GM03348 (cell line): ENCODE measurements around the gene NACC1.
"Not testable (repeated sequence)": the region's sequence is repeated elsewhere in the genome, so short reads cannot be mapped to it uniquely, and the experiment has no call there.

ENCODE experiments used
- DNase-seq: peaks from one replicate; pipeline ENCODE4 v3.0.0; 2012; ENCODE audit warnings: low spot score

NACC1 gene

DNA sequence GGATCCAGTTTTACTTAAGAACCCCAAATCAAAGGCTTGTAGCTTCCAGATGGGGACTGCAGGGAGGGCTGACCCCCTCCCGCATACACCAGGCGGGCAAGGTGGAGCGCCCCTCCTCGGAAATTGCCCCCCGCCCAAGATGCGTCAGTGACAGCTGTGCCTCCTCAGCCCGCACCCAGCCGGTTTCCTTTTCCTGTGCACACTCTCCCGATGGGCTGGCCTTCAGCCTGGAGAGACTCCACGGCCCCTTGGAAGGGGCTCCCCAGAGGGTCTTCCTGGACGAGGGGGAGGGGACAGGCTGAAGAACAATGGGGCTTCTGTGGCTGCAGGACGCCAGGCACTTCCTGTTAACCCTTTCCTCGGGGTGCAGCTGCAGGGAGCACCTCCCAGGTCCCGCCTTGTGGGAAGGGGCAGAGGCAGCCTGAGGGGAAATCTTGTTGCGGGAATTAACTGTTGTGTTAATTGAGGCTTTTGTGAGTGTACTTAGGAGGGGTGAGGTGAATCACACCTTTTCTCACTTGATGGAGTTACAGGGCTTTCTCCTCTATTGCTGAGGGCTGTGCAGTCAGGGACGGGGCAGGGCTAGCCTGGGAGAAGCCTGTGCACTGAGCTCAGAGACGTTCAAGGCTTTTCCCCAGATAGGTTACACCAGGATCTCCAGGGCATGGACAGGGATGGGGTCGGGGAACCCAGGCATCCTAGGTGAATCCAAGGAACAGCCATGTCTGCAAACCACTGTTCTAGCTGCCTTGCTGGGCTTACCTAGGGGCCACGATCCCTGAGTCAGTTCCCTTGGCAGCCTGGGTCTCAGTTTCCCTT lies 46.5 kb downstream of the NACC1 start:
- peak; percentile 18 for DNase-seq

DNA sequence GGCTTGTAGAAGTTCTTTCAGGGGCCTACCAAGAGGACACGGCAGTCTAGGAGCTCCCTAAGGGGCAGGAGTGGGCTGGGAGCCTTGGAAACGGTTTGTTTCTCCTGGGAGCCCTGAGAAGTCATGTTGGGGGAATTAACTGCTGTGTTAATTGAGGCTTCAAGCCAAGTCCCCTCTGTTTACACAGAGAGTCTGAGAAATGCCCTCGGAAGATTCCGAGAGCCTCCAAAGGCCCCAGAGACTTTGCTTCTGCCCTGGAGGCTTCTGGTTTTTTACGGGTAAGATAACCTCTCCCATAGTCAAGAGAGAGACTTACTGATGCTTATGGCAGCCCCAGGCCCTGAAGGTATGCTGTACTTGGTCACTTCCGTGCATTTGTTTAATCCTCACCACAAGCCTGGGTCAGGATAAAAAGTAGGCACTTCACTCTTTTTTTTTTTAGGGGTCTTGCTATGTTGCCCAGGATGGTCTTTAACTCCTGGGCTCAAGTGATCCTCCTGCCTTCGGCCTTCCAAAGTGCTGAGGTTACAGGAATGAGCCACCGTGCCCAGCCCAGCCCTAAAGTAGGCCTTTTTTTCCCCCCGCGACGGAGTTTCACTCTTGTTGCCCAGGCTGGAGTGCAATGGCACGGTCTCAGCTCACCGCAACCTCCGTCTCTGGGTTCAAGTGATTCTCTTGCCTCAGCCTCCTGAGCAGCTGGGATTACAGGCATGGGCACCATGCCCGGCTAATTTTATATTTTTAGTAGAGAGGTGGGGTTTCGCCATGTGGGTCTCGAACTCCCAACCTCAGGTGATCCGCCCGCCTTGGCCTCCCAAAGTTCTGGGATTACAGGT lies 47.3 kb downstream of the NACC1 start:
- DNase-seq, result no peak

DNA sequence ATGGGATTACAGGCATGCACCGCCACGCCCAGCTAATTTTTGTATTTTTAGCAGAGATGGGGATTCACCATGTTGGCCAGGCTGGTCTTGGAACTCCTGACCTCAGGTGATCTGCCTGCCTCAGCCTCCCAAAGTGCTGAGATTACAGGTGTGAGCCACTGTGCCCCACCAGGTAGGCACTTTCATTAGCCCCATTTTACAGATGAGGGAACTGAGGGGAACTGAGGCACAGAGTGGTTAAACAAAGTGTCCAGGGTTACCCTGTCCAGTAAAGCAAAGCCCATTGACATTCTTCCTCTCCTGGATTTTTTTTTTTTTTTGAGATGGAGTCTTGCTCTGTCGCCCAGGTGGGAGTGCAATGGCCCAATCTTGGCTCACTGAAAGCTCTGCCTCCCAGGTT lies 48.1 kb downstream of the NACC1 start:
- not testable (repeated sequence) for DNase-seq

DNA sequence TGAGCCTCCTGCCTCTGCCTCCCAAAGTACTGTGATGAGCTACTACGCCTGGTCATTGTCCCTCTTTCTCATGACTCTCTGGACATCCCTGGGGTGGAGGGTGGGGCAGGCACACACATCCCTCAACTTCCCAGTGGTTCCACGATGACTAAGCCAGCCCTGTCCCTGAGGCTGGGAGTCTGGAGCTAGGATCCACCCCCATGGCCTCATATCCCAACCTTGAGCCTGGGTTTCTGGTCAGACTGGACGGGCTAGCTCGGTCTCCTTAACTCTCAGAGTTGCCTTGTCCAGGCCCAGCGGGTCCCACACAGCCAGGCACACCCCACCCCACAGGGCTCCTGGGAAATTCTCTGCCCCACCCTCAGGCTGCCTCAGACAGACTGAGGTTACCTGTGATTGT lies 51.7 kb downstream of the NACC1 start:
- peak; percentile 80 for DNase-seq

DNA sequence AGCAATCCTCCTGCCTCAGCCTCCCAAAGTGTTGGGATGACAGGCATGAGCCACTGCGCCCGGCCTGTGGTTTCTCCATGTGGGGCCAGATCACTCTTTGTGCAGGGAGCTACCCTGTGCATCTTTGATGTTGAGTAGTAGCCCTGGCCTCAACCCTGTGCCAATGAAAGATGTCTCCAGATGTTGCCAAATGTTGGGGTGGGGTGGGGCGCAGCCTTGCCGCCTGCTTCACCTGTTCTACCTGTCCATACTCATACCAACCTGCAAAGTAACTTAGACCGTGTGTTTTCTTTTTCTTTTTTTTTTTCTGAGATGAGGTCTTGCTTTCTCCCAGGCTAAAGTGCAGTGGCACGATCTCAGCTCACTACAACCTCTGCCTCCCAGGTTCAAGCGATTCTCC lies 53.1 kb downstream of the NACC1 start:
- no peak for DNase-seq

DNA sequence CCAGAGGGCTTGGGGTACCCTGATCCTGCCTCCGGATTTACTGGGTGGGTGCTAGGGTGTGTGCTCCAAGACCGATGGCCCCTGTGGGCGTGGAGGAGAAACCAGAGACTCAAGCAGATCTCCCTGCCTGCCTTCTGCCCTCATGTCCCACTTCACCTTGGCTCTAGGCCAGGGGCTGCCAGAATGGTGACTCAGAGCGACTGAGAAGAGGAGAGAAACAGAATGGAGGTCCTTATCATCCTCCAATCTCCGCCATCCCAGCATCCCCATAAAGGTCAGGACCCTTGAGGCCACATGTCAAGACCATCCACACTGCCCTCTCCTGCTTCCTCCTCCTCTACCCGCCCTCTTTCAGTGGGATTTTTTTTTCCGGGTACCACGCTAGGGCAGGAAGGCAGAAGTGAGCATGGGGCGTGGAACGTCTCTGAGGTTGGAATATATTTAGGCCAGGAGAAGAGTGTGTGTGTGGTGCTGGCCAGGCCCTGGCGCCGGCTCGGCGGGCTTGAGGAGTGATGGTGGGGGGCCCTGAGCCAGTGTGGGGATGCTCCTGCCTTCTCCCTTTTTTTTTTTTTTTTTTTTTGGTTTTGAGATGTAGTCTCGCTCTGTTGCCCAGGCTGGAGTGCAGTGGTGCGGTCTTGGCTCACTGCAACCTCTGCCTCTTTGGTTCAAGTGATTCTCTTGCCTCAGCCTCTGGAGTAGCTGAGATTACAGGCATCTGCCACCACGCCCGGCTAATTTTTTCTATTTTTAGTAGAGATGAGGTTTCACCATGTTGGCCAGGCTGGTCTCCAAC lies 54.5 kb downstream of the NACC1 start:
- DNase-seq, result peak; percentile 79

DNA sequence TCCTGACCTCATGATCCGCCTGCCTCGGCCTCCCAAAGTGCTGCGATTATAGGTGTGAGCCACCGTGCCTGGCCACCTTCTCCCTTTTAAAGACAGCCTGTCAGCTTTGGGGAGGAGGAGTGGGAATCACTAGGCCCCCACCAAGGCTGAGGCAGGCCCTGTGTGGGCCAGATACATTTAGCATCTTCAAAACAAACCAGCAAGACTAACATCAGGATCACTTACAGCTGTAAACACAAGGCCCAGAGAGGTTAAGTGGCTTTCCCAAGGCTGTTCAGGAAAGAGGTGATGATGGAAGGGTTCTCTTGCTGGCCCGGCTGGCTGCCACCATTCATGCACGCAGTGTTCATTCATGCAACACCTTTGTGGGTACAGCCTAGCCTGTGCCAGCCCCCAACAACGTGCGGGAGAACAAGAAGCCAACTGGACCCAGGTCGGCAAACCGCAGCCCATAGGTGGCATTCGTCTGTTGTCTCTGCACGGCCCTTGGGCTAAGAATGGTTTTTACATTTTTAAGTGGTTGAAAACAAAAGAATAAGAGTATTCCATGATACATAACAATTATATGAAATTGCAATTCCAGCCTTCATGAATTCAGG lies 55.2 kb downstream of the NACC1 start:
- DNase-seq, result peak; percentile 2

DNA sequence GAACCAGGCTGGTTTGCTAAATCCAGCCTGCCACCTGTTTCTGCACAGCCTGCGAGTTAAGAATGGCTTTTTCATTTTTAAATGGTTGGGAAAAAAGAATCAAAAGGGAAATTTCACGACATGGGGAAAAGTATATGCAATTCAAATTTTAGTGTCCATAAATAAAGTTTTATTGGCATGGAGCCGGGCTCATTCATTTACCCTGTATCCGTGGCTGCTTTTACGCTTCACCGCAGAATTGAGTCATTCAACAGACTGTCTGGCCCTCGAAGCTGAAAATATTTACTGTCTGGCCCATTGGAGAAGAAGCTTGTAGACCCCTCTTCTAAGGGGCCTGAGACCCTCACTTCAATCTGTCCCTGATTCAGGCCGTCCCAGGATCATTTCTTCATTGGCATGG lies 58.3 kb downstream of the NACC1 start:
- DNase-seq, result no peak

DNA sequence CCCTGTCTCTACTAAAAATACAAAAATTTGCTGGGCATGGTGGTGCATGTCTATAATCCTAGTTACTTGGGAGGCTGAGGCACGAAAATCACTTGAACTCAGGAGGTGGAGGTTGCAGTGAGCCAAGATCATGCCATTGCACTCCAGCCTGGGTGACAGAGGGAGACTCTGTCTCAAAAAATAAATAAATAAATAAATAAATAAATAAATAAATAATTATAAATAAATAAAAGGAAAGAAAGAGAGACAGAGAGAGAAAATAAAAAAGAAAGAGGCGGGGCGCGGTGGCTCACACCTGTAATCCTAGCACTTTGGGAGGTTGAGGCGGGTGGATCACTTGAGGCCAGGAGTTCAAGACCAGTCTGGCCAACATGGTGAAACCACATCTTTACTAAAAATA lies 59.5 kb downstream of the NACC1 start:
- DNase-seq, result not testable (repeated sequence)

DNA sequence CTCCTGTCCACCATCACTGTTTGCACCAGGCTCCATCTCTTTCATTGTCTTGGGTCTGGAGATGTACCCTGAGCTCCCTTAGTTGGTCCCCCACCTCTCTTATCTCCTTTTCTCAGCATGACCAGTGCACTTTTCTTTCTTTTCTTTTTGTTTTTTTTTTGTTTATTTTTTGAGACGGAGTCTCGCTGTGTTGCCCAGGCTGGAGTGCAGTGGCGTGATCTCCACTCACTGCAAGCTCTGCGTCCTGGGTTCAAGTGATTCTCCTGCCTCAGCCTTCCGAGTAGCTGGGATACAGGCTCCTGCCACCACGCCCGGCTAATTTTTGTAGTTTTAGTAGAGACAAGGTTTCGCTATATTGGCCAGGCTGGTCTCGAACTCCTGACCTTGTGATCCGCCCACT lies 60.2 kb downstream of the NACC1 start:
- not testable (repeated sequence) for DNase-seq

DNA sequence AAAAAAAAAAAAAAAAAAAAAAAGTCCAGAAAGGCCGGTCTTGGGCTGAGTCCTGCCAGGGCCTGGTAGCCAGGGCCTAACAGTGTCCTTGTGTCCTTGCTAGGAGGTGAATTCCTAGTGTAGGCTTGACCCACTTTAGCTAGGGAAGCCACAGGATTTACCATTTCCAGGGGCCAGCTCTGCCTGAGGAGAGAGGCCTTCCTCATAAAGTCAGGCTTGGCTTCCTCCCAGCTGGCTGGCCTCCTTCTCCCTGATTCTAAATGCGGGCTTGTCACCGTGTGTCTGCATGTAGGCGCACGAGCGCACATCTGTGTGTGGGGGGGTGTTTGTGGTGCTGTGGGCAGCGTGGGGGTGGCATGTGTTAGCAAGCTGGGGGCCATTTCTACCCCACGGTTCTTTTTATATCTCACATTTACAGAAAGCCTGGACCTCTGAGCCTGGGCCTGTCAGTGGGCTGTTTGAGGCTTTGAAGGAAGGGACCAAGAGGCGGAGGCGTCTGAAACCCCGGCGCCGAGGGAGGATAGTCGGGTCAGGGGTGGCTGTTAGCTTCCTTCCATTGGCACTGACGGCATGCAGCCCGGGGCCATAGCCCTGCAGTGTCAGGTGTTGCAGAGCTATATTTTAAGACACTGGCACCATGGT lies 63.8 kb downstream of the NACC1 start:
- DNase-seq, result peak; percentile 71

DNA sequence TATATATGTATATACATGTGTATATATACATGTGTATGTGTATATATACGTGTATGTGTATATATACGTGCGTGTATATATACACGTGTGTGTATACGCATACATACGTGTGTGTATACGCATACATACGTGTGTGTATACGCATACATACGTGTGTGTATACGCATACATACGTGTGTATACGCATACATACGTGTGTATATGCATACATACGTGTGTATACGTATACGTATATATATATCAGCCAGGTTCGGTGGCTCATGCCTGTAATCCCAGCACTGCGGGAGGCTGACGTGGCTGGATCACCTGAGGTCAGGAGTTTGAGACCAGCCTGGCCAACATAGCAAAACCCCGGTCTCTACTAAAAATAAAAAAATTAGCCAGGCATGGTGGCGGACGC lies 66.9 kb downstream of the NACC1 start:
- not testable (repeated sequence) for DNase-seq

DNA sequence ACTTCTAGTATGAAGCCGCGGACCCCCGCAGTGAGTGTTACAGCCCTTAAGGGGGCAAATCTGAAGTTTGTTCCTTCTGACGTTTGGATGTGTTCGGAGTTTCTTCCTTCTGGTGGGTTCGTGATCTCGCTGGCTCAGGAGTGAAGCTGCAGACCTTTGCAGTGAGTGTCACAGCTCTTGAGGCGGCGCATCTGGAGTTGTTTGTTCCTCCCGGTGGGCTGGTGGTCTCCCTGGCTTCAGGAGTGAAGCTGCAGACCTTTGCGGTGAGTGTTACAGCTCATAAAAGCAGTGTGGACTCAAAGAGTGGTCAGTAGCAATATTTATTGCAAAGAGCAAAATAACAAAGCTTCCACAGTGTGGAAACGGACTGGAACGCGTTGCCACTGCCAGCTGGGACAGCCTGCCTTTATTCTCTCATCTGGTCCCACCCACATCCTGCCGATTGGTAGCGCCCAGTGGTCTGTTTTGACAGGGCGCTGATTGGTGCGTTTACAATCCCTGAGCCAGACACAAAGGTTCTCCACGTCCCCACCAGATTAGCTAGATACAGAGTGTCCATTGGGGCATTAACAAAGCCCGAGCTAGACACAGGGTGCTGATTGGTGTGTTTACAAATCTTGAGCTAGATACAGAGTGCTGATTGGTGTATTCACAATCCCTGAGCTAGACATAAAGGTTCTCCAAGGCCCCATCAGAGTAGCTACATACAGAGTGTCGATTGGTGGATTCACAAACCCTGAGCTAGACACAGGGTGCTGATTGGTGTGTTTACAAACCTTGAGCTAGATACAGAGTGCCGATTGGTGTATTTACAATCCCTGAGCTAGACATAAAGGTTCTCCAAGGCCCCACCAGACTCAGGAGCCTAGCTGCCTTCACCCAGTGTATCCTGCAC lies 67.9 kb downstream of the NACC1 start:
- DNase-seq, result not testable (repeated sequence)

DNA sequence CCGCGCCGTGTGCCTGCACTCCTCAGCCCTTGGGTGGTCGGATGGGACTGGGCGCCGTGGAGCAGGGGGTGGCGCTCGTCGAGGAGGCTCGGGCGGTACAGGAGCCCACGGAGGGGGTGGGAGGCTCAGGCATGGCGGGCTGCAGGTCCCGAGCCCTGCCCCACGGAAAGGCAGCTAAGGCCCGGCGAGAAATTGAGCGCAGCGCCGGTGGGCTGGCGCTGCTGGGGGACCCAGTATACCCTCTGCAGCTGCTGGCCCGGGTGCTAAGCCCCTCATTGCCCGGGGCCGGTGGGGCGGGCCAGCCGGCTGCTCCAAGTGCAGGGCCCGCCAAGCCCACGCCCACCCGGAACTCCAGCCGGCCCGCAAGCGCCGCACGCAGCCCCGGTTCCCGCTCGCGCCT lies 68.6 kb downstream of the NACC1 start:
- not testable (repeated sequence) for DNase-seq

DNA sequence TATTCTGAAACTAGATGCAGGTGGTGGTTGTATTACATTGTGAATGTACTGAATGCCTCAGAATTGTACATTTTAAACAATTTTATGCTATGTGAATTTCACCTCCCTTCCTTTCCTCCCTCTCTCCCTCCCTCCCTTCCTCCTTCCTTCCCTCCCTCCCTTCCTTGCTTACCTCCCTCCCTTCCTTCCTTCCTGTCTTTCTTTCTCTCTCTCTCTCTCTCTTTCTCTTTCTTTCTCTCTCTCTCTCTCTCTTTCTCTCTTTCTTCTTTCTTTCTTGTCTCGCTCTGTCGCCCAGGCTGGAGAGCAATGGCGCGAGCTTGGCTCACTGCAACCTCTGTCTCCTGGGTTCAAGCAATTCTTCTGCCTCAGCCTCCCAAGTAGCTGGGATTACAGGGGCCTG lies 69.4 kb downstream of the NACC1 start:
- DNase-seq, result no peak

DNA sequence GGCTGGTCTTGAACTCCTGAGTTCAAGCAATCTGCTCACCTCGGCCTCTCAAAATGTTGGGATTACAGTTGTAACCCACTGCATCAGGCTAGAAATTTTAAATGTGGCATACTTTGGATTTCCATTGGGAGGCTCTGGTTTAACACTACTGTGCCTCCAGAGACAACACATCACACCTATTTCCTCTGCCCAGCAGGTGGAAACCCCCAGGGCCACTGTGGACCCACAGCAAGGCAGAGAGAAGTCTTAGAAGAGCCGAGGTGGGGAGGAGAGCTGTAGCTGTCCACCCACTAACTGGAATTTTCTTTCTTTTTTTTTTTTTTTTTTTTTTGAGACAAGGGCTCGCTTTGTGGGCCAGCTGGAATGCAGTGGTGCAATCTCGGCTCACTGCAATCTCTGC lies 71.5 kb downstream of the NACC1 start:
- DNase-seq, result peak; percentile 7
